GM23248 (cell line): ENCODE results near the gene FCHO1. TPM values are rescaled to one million over a fixed set of nuclear protein-coding genes. Genes with fewer than 3 reads are reported as not detected.
"Not testable (repeated sequence)": the region's sequence is repeated elsewhere in the genome, so short reads cannot be mapped to it uniquely, and the experiment has no call there.

Experiments
- DNase-seq: peaks from one replicate; pipeline ENCODE4 v3.0.0-alpha.2; 2015
- H2AFZ ChIP-seq: fragments of 200-600 bp; sonication (generic); 2 replicates; pipeline ENCODE4 v1.6.1; 2016; ENCODE audit warnings: antibody characterized with exemption
- H3F3A ChIP-seq: fragments of 200-600 bp; sonication (generic); 2 replicates; pipeline ENCODE4 v1.6.1; 2016; ENCODE audit warnings: mild to moderate bottlenecking, antibody characterized with exemption, mixed run types; ENCODE audit not compliant: insufficient read depth
- H3K27ac ChIP-seq: fragments of 200-600 bp; sonication (generic); 2 replicates; pipeline ENCODE4 v1.5.1; 2016; ENCODE audit warnings: mild to moderate bottlenecking
- H3K27me3 ChIP-seq: fragments of 200-600 bp; sonication (generic); replicated peaks from 2 replicates; pipeline ENCODE4 v1.6.1; 2016; ENCODE audit warnings: mild to moderate bottlenecking; ENCODE audit not compliant: insufficient read depth
- H3K36me3 ChIP-seq: fragments of 200-600 bp; sonication (generic); 2 replicates; pipeline ENCODE4 v1.6.1; 2016; ENCODE audit warnings: low read depth, mild to moderate bottlenecking
- H3K4me1 ChIP-seq: fragments of 200-600 bp; sonication (generic); 2 replicates; pipeline ENCODE4 v1.6.1; 2016; ENCODE audit warnings: mild to moderate bottlenecking; ENCODE audit not compliant: insufficient read depth
- H3K4me2 ChIP-seq: fragments of 200-600 bp; sonication (generic); one replicate; pipeline ENCODE4 v1.6.1; 2016; ENCODE audit warnings: mild to moderate bottlenecking; ENCODE audit not compliant: unreplicated experiment
- H3K4me3 ChIP-seq: fragments of 200-600 bp; sonication (generic); 2 replicates; pipeline ENCODE4 v1.5.1; 2016; ENCODE audit warnings: mild to moderate bottlenecking
- H3K79me2 ChIP-seq: fragments of 200-600 bp; sonication (generic); 2 replicates; pipeline ENCODE4 v1.6.1; 2016; ENCODE audit warnings: mild to moderate bottlenecking; ENCODE audit not compliant: insufficient read depth
- H3K9ac ChIP-seq: fragments of 200-600 bp; sonication (generic); 2 replicates; pipeline ENCODE4 v1.6.1; 2016; ENCODE audit warnings: mild to moderate bottlenecking
- H3K9me2 ChIP-seq: fragments of 200-600 bp; sonication (generic); 2 replicates; pipeline ENCODE4 v1.6.1; 2016; ENCODE audit warnings: mixed run types, mild to moderate bottlenecking, moderate library complexity; ENCODE audit not compliant: insufficient read depth
- H3K9me3 ChIP-seq: fragments of 200-600 bp; sonication (generic); one replicate; pipeline ENCODE4 v1.6.1; 2017; ENCODE audit warnings: low read depth
- H4K20me1 ChIP-seq: fragments of 200-600 bp; sonication (generic); 2 replicates; pipeline ENCODE4 v1.6.0; 2016; ENCODE audit not compliant: insufficient read depth
- EZH2 ChIP-seq: fragments of 200-600 bp; sonication (generic); IDR thresholded peaks from 2 replicates; pipeline ENCODE4 v1.6.1; 2018; ENCODE audit warnings: antibody characterized with exemption, mild to moderate bottlenecking; ENCODE audit not compliant: insufficient read depth, poor library complexity, severe bottlenecking
- EZH2phosphoT487 ChIP-seq: fragments of 200-600 bp; sonication (generic); IDR thresholded peaks from 2 replicates; pipeline ENCODE4 v1.6.1; 2018; ENCODE audit warnings: antibody characterized with exemption, moderate library complexity, mild to moderate bottlenecking, low read depth; ENCODE audit not compliant: insufficient read depth
- WGBS, 2 experiments: methylation state at CpG; one replicate each; pipeline ENCODE4 v1.1.6; 2015 to 2017; ENCODE audit warnings: low lambda C conversion rate in 2 of 2, low coverage in 1 of 2; ENCODE audit errors: missing lambda C conversion rate in 2 of 2; 5-methylcytosine and 5-hydroxymethylcytosine counted together
- in situ Hi-C: fragments of 300-500 bp; cut with MboI; formaldehyde crosslinking; loops from 2 replicates; pipeline ENCODE4 v1.15.0; 2020
- polyA plus RNA-seq: library from polyadenylated mRNA; unstranded; fragments of >200 nt; fragmentation: Nextera tagmentation; extraction: Ambion mirVana; gene quantifications from 2 replicates; pipeline ENCODE4 v1.2.1, GENCODE V29; 2016
- total RNA-seq: library from RNA; depleted of rRNA; stranded (reverse); fragments of >200 nt; shearing (Covaris generic); gene quantifications from 2 replicates; pipeline ENCODE4 v1.2.3, GENCODE V29; 2014

Gene FCHO1
- total and polyA plus RNA-seq, 2 experiments from 2014 or later: 0.43 to 1.1 TPM

- H3K9me3 ChIP-seq: no peaks in the 10 kb centered on the region
- DNase-seq: no peak
- no peaks in the 10 kb centered on the region for H3K79me2 ChIP-seq
- H3F3A ChIP-seq: no peaks in the 10 kb centered on the region
- no peaks in the 10 kb centered on the region for H4K20me1 ChIP-seq
- H3K9ac ChIP-seq: no peak overlapping the region
- no peak overlapping the region for H2AFZ ChIP-seq
- H3K4me3 ChIP-seq: no peak overlapping the region
- no peak overlapping the region for H3K27ac ChIP-seq
- H3K4me1 ChIP-seq: no peaks in the 10 kb centered on the region
- H3K27me3 ChIP-seq: peaks cover 28% of the 10 kb centered on the region
- in situ Hi-C loops: no loop called here
- no peak overlapping the region for H3K4me2 ChIP-seq
- TF ChIP-seq EZH2phosphoT487 (no peak), EZH2 (no peak)
- no peaks in the 10 kb centered on the region for H3K36me3 ChIP-seq
- no peaks in the 10 kb centered on the region for H3K9me2 ChIP-seq
- WGBS, 2 experiments: 28 to 30% methylated on average over 14 of the region's 14 CpGs
Observed at GRCh38 chr19:17795495-17795856, 44.2 kb downstream of the FCHO1 start.

DNA sequence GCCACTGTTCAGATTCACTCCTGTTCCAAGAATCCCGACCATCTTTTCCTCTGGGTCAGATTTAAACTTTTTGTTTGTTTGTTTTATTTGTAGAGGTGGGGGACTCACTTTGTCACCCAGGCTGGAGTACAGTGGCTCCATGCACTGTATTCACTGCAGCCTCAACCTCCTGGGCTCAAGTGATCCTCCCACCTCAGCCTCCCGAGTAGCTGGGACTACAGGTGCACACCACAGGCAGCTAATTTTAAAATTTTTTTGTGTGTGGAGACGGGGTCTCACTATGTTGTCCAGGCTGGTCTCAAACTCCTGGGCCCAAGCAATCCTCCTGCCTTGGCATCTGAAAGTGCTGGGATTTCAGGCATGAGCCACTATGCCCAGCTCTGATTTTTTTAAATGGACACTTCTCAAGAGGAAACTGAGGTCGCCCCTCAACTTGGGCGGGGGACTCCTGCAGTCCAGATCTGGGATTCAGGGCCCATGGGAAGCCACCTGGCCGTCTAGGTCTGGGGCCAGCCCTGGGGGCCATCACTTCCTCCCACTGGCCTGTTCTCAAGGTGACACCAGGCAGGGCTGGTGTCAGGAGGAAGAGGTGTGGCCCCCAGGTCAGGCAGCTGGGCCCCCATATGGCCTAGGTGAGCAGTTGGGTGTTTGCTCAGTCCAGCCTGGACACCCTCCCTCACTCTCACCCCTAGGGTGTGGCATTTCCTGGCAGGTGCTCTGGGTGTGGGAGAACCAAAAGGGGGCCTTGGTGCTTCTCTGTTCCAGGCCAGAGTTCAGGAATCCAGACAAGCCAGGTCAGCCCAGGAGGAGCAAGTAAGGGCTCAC lies 44.9 kb downstream of the FCHO1 start:
- Histone ChIP-seq H3K9me3 (no peaks in the 10 kb centered on the region), H3K4me2 (no peak overlapping the region), H3F3A (no peaks in the 10 kb centered on the region), H2AFZ (no peak overlapping the region), H3K4me1 (no peaks in the 10 kb centered on the region), H3K9ac (no peak overlapping the region), H3K79me2 (no peaks in the 10 kb centered on the region), H3K27me3 (peaks cover 28% of the 10 kb centered on the region), H3K4me3 (no peak overlapping the region), H3K9me2 (no peaks in the 10 kb centered on the region), H3K27ac (no peak overlapping the region), H4K20me1 (no peaks in the 10 kb centered on the region), H3K36me3 (no peaks in the 10 kb centered on the region)
- DNase-seq: no peak
- WGBS, 2 experiments: 69 to 70% methylated on average over 6 of the region's 6 CpGs
- in situ Hi-C loops: no loop called here
- no peak for TF ChIP-seq EZH2
- no peak for TF ChIP-seq EZH2phosphoT487

DNA sequence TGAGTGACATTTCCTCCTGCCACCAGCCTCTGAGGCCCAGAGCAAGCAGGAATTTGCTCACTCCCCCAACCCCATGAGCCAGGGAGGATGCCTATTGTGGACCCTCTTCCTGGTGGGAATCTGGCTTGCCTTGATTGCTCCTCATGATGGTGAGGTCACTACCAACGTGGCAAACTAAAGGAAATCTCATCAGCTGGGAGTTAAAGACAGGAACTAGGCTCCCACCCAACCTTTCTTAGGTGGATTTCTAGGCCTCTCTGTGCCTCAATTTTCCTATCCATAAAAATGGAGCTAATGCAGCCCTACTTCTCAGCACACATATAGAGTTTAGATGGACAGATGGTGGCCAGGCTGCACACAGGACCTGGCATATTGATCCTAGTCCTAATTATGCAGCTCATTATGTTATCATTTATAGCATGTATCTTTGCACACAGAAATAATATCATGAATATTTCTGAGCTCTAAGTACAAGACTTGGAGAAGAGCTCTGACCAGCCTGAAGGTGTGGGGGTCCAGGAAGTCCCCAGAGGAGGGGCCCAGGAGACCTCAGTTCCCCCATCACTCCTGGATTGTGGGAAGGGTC lies 45.7 kb downstream of the FCHO1 start:
- Histone ChIP-seq H3K9me2 (no peaks in the 10 kb centered on the region), H3K27me3 (peaks cover 28% of the 10 kb centered on the region), H4K20me1 (no peaks in the 10 kb centered on the region), H3K4me2 (no peak overlapping the region), H2AFZ (no peak overlapping the region), H3K9me3 (no peaks in the 10 kb centered on the region), H3K9ac (no peak overlapping the region), H3K27ac (no peak overlapping the region), H3K79me2 (no peaks in the 10 kb centered on the region), H3F3A (no peaks in the 10 kb centered on the region), H3K36me3 (no peaks in the 10 kb centered on the region), H3K4me3 (no peak overlapping the region), H3K4me1 (no peaks in the 10 kb centered on the region)
- 83 to 85% methylated on average over 1 of the region's 1 CpG for WGBS, 2 experiments
- in situ Hi-C loops: no loop called here
- no peak for TF ChIP-seq EZH2
- TF ChIP-seq EZH2phosphoT487: no peak
- DNase-seq: no peak

- in situ Hi-C loops: no loop called here
- WGBS, 2 experiments: 38 to 45% methylated on average over 11 of the region's 11 CpGs
- Histone ChIP-seq H2AFZ (no peak overlapping the region), H3K4me2 (no peak overlapping the region), H4K20me1 (no peaks in the 10 kb centered on the region), H3K36me3 (no peaks in the 10 kb centered on the region), H3K79me2 (no peaks in the 10 kb centered on the region), H3K9me2 (no peaks in the 10 kb centered on the region), H3K9me3 (no peaks in the 10 kb centered on the region), H3K9ac (no peak overlapping the region), H3K4me1 (no peaks in the 10 kb centered on the region), H3F3A (no peaks in the 10 kb centered on the region), H3K4me3 (no peak overlapping the region), H3K27ac (no peak overlapping the region), H3K27me3 (peaks cover 34% of the 10 kb centered on the region)
- TF ChIP-seq EZH2phosphoT487 (no peak), EZH2 (no peak)
- peak; percentile 83 for DNase-seq
Observed at GRCh38 chr19:17797424-17798201, 46.3 kb downstream of the FCHO1 start.

DNA sequence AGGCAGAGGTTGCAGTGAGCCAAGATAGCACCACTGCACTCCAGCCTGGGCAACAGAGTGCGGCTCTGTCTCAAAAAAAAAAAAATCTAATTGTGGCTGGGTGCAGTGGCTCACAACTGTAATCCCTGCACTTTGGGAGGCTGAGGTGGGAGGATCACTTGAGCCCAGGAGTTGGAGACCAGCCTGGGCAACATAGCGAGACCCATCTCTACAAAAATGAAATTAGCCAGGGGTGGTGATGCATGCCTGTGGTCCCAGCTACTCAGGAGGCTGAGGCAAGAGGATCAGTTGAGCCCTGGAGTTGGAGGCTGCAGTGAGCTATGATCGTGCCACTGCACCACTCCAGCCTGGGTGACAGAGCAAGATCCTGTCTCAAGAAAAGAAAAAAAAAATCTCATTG lies 47.3 kb downstream of the FCHO1 start:
- H4K20me1 ChIP-seq, DNase-seq, in situ Hi-C loops, H3K4me1 ChIP-seq, H3K36me3 ChIP-seq, H3K4me3 ChIP-seq, H2AFZ ChIP-seq, H3K4me2 ChIP-seq, H3K9ac ChIP-seq, H3K9me2 ChIP-seq, H3F3A ChIP-seq, H3K27ac ChIP-seq, H3K9me3 ChIP-seq, H3K79me2 ChIP-seq: not testable (repeated sequence)
- H3K27me3 ChIP-seq: peaks cover 31% of the 10 kb centered on the region
- WGBS, 2 experiments: 60 to 64% methylated on average over 3 of the region's 3 CpGs
